Peyer's patch (tissue), 4 donors: Measurements from ENCODE around the gene TMPRSS11D. TPM values are rescaled to one million over a fixed set of nuclear protein-coding genes. Genes with fewer than 3 reads are reported as not detected.

Experiments
- DNase-seq, 3 donors: peaks; one replicate each; pipeline ENCODE4 v3.0.0-alpha.2; 2017 to 2019
- H3K27ac ChIP-seq, 4 donors: fragments of 200-600 bp; sonication (generic); one replicate each; pipeline ENCODE4 v1.5.1; 2016 to 2019
- H3K27me3 ChIP-seq, 2 donors: fragments of 200-600 bp; sonication (generic); one replicate each; pipeline ENCODE4 v1.5.1; 2019
- H3K36me3 ChIP-seq, 3 donors: fragments of 200-600 bp; sonication (generic); one replicate each; pipeline ENCODE4 v1.5.1; 2016 to 2019
- H3K4me1 ChIP-seq, 4 donors: fragments of 200-600 bp; sonication (generic); one replicate each; pipeline ENCODE4 v1.5.1; 2016 to 2019
- H3K4me3 ChIP-seq, 4 donors: fragments of 200-600 bp; sonication (generic); 1 replicate in 3 of 4; 2 replicates in 1 of 4; pipeline ENCODE4 v1.5.1; 2016 to 2019; ENCODE audit warnings: mild to moderate bottlenecking in 1 of 4
- H3K9me3 ChIP-seq, 4 donors: fragments of 200-600 bp; sonication (generic); one replicate each; pipeline ENCODE4 v1.5.1; 2016 to 2019; ENCODE audit warnings: mild to moderate bottlenecking in 1 of 4
- CTCF ChIP-seq, 6 experiments: fragments of 450-650 bp in 4 of 6; fragments of 200-600 bp in 2 of 6; sonication (generic) in 1 of 6; IDR thresholded peaks; one replicate each; pipeline ENCODE4 v1.5.1; 2017 to 2019; ENCODE audit warnings: antibody characterized with exemption in 6 of 6, mild to moderate bottlenecking in 3 of 6, moderate library complexity in 1 of 6
- POLR2A ChIP-seq, 2 donors: fragments of 450-650 bp; IDR thresholded peaks; one replicate each; pipeline ENCODE4 v1.5.1; 2017; ENCODE audit warnings: antibody characterized with exemption in 2 of 2, mild to moderate bottlenecking in 2 of 2, moderate library complexity in 2 of 2
- total RNA-seq, 4 donors: library from RNA; depleted of rRNA; stranded (reverse); fragments of >200 nt; gene quantifications; one replicate each; pipeline ENCODE4 v1.1.0, GENCODE V29; 2016

The TMPRSS11D gene
- total RNA-seq, 4 donors from 2014 or later, result not detected

GRCh38 chr4:67911638-67912037 is 27.8 kb upstream of the TMPRSS11D start:
- no peaks in the 10 kb centered on the region for H3K36me3 ChIP-seq
- TF ChIP-seq CTCF (IDR thresholded peaks at IDR 0.05) (no peak), POLR2A (IDR thresholded peaks at IDR 0.05) (no peak)
- H3K4me1 ChIP-seq, result no peaks in the 10 kb centered on the region
- H3K27ac ChIP-seq, result no peak overlapping the region
- no peaks in the 10 kb centered on the region for H3K9me3 ChIP-seq
- no peaks in the 10 kb centered on the region for H3K27me3 ChIP-seq
- no peak overlapping the region for H3K4me3 ChIP-seq
- DNase-seq, result no peak

GRCh38 chr4:67911141-67911540 is 27.3 kb upstream of the TMPRSS11D start:
- Histone ChIP-seq H3K9me3 (no peaks in the 10 kb centered on the region), H3K4me3 (no peak overlapping the region), H3K36me3 (no peaks in the 10 kb centered on the region), H3K27ac (no peak overlapping the region), H3K27me3 (no peaks in the 10 kb centered on the region), H3K4me1 (no peaks in the 10 kb centered on the region)
- TF ChIP-seq POLR2A (IDR thresholded peaks at IDR 0.05), result no peak
- TF ChIP-seq CTCF (IDR thresholded peaks at IDR 0.05), result no peak
- DNase-seq, result no peak

- no peaks in the 10 kb centered on the region for H3K27me3 ChIP-seq
- TF ChIP-seq POLR2A (IDR thresholded peaks at IDR 0.05) (no peak), CTCF (IDR thresholded peaks at IDR 0.05) (no peak)
- no peaks in the 10 kb centered on the region for H3K4me1 ChIP-seq
- H3K36me3 ChIP-seq, result no peaks in the 10 kb centered on the region
- H3K9me3 ChIP-seq, result no peaks in the 10 kb centered on the region
- no peak overlapping the region for H3K4me3 ChIP-seq
- DNase-seq, result no peak
- H3K27ac ChIP-seq, result no peak overlapping the region
These were observed 26.7 kb upstream of the TMPRSS11D start for GRCh38 chr4:67910585-67910905.

GRCh38 chr4:67909905-67910584 is 26.2 kb upstream of the TMPRSS11D start:
- Histone ChIP-seq H3K36me3 (no peaks in the 10 kb centered on the region), H3K27ac (no peak overlapping the region), H3K4me1 (no peaks in the 10 kb centered on the region), H3K4me3 (no peak overlapping the region), H3K9me3 (no peaks in the 10 kb centered on the region), H3K27me3 (no peaks in the 10 kb centered on the region)
- TF ChIP-seq POLR2A (IDR thresholded peaks at IDR 0.05) (no peak), CTCF (IDR thresholded peaks at IDR 0.05) (peak; percentile 43 to 74 (median 50))
- DNase-seq, result no peak

GRCh38 chr4:67907650-67908049 is 23.8 kb upstream of the TMPRSS11D start:
- H3K36me3 ChIP-seq, result no peaks in the 10 kb centered on the region
- H3K4me1 ChIP-seq, result no peaks in the 10 kb centered on the region
- no peak overlapping the region for H3K4me3 ChIP-seq
- H3K27ac ChIP-seq, result no peak overlapping the region
- DNase-seq, result no peak
- no peaks in the 10 kb centered on the region for H3K27me3 ChIP-seq
- no peaks in the 10 kb centered on the region for H3K9me3 ChIP-seq
- TF ChIP-seq POLR2A (IDR thresholded peaks at IDR 0.05), result no peak
- no peak for TF ChIP-seq CTCF (IDR thresholded peaks at IDR 0.05)

- Histone ChIP-seq H3K4me1 (no peaks in the 10 kb centered on the region), H3K4me3 (no peak overlapping the region), H3K9me3 (no peaks in the 10 kb centered on the region), H3K27me3 (no peaks in the 10 kb centered on the region), H3K27ac (no peak overlapping the region), H3K36me3 (no peaks in the 10 kb centered on the region)
- TF ChIP-seq CTCF (IDR thresholded peaks at IDR 0.05) (no peak), POLR2A (IDR thresholded peaks at IDR 0.05) (no peak)
- DNase-seq, result no peak
These were observed 15.3 kb upstream of the TMPRSS11D start for GRCh38 chr4:67899096-67899495.
